NCI-H128 (cell line): ENCODE measurements around the gene TMEM143.
A peak's percentile ranks its signal among the peaks of the same experiment; 100 is the strongest.
"Not testable (repeated sequence)": the region's sequence is repeated elsewhere in the genome, so short reads cannot be mapped to it uniquely, and the experiment has no call there.

Source experiments
- DNase-seq: peaks from one replicate; lab custom pipeline; 2025; ENCODE audit not compliant: unreplicated experiment; lab: John Stamatoyannopoulos, UW

TMEM143 gene

GRCh38 chr19:48296963-48297734 is 66.6 kb downstream of the TMEM143 start:
- no peak for DNase-seq

- no peak for DNase-seq
Measured at GRCh38 chr19:48295458-48295857, 68.3 kb downstream of the TMEM143 start.

- no peak for DNase-seq
Measured at GRCh38 chr19:48292798-48293197, 70.9 kb downstream of the TMEM143 start.

- DNase-seq = not testable (repeated sequence)
Measured at GRCh38 chr19:48291489-48291815, 72.3 kb downstream of the TMEM143 start.

- DNase-seq = peak; percentile 27
Measured at GRCh38 chr19:48290771-48291488, 72.8 kb downstream of the TMEM143 start.

- no peak for DNase-seq
Measured at GRCh38 chr19:48290401-48290770, 73.4 kb downstream of the TMEM143 start.

GRCh38 chr19:48287748-48288147 is 76.0 kb downstream of the TMEM143 start:
- no peak for DNase-seq

GRCh38 chr19:48284896-48285295 is 78.8 kb downstream of the TMEM143 start:
- DNase-seq = no peak

- DNase-seq = no peak
Measured at GRCh38 chr19:48283908-48284307, 79.8 kb downstream of the TMEM143 start.
